Psoas muscle (tissue), 8 donors: ENCODE measurements around the gene POLE3. TPM values are rescaled to one million over a fixed set of nuclear protein-coding genes. Genes with fewer than 3 reads are reported as not detected.

Experiments
- ATAC-seq, 4 donors: fragments of 200-7000 bp; cut with Tn5 transposase; one replicate each; pipeline ENCODE4 v1.9.1; 2020; ENCODE audit warnings: moderate library complexity in 3 of 4, mild to moderate bottlenecking in 2 of 4
- DNase-seq, 2 donors: peaks; one replicate each; pipeline ENCODE4 v3.0.0-alpha.2; 2020
- H3K27ac ChIP-seq: fragments of 200-600 bp; one replicate; pipeline ENCODE4 v1.8.0; 2022
- H3K27me3 ChIP-seq, 3 donors: fragments of 200-600 bp in 1 of 3; one replicate each; pipeline versions ENCODE4 v1.6.1 to v1.8.0; 2013 to 2022; ENCODE audit warnings: low read length in 2 of 3, mild to moderate bottlenecking in 2 of 3, moderate library complexity in 1 of 3; ENCODE audit not compliant: insufficient read depth in 3 of 3
- H3K36me3 ChIP-seq, 2 donors: fragments of 200-600 bp in 1 of 2; one replicate each; pipeline versions ENCODE4 v1.6.1 to v1.8.0; 2013 to 2022; ENCODE audit warnings: low read depth in 1 of 2, mild to moderate bottlenecking in 1 of 2, moderate library complexity in 1 of 2; ENCODE audit not compliant: insufficient read depth in 1 of 2
- H3K4me1 ChIP-seq: fragments of 200-600 bp; one replicate; pipeline ENCODE4 v1.8.0; 2022
- H3K4me3 ChIP-seq: fragments of 200-600 bp; one replicate; pipeline ENCODE4 v1.8.0; 2022; ENCODE audit warnings: mild to moderate bottlenecking
- H3K9me3 ChIP-seq: fragments of 200-600 bp; one replicate; pipeline ENCODE4 v1.8.0; 2022
- whole genome bisulfite sequencing, 3 donors: extraction: QIAGEN DNeasy Blood & Tissue Kit; methylation state at CpG; one replicate each; pipeline versions ENCODE4 v1.1.6 to v1.1.7; 2013; 5-methylcytosine and 5-hydroxymethylcytosine counted together
- intact Hi-C, 2 donors: fragments of 100-400 bp; cut with DNase I; formaldehyde crosslinking; loops; one replicate each; pipeline versions ENCODE4 v1.11.0 to v1.14.2; 2022
- polyA plus RNA-seq, 3 donors: library from polyadenylated mRNA; stranded (reverse); fragments of 200-250 nt; gene quantifications; one replicate each; pipeline ENCODE4 v1.2.3, GENCODE V29; 2013
- total RNA-seq, 4 donors: library from RNA; stranded (reverse); fragmentation: NEBNext Ultra II Directional in 2 of 4; extraction: Animal tissue kit (Norgen Biotek cat#: 25700) in 2 of 4; gene quantifications; one replicate each; pipeline versions ENCODE4 v1.2.1 to v1.2.4, GENCODE V29; 2021 to 2023
- TF ChIP-seq, protein P1 (sequence below): fragments of 200-600 bp; IDR thresholded peaks from one replicate; pipeline ENCODE4 v1.8.0; 2022; ENCODE audit warnings: antibody characterized with exemption
- donor health status: healthy with polysubstance abuse.
- donor health status: DM: no; HTN: no; CAD: no; lungs with moderate emphysema.
- donor health status: Bipolar disorder and iron deficiency.
- donor health status: healthy.
- donor health status: DM: yes; HTN: yes; CAD: no.
- donor health status: DM: no; HTN: no; CAD: no.
- donor health status: DM: no; HTN: no; CAD: no.
- donor health status: DM: yes; HTN: yes; CAD: no.

Gene POLE3
- total and polyA plus RNA-seq, 7 donors: 29.8 to 173 (median 45.4) TPM

- no peak overlapping the region for H3K27ac ChIP-seq
- H3K4me3 ChIP-seq: no peak overlapping the region
- TF ChIP-seq, protein P1, sequence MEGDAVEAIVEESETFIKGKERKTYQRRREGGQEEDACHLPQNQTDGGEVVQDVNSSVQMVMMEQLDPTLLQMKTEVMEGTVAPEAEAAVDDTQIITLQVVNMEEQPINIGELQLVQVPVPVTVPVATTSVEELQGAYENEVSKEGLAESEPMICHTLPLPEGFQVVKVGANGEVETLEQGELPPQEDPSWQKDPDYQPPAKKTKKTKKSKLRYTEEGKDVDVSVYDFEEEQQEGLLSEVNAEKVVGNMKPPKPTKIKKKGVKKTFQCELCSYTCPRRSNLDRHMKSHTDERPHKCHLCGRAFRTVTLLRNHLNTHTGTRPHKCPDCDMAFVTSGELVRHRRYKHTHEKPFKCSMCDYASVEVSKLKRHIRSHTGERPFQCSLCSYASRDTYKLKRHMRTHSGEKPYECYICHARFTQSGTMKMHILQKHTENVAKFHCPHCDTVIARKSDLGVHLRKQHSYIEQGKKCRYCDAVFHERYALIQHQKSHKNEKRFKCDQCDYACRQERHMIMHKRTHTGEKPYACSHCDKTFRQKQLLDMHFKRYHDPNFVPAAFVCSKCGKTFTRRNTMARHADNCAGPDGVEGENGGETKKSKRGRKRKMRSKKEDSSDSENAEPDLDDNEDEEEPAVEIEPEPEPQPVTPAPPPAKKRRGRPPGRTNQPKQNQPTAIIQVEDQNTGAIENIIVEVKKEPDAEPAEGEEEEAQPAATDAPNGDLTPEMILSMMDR: no peak
- ATAC-seq: no peak
- intact Hi-C loops: no loop called here
- H3K4me1 ChIP-seq: no peaks in the 10 kb centered on the region
- H3K36me3 ChIP-seq: no peaks in the 10 kb centered on the region
- no peak for DNase-seq
- no peaks in the 10 kb centered on the region for H3K27me3 ChIP-seq
- H3K9me3 ChIP-seq: no peaks in the 10 kb centered on the region
These were observed 20.7 kb upstream of the POLE3 start for GRCh38 chr9:113431191-113431590.

DNA sequence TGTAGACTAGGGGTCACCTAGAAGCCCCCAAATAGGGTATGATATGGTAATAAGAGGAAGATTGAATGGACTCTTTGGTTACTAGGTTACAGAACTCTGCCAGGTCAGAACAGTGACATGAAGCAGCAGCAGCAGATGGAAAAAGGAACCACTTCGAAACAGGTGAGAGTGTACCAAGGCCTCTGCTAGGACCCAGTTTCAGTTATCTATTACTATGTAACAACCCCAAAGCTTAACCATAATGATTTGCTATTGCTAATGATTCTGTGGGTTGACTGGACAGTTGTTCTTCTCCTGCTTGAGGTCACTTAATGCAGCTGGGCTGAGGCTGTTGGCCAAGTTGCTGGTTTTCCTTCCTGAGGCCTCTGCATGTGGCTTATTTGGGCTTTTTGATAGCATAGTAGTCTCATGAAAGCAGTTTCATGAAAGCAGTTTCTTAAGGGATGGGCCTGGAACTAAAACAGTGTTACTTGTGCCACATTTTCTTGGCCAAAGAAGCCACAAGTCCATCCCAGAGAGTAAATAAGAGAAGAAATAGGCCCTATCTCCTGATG, 17.7 kb upstream of the POLE3 start:
- Histone ChIP-seq H3K9me3 (no peaks in the 10 kb centered on the region), H3K4me1 (no peaks in the 10 kb centered on the region), H3K27me3 (no peaks in the 10 kb centered on the region), H3K36me3 (no peaks in the 10 kb centered on the region), H3K4me3 (no peak overlapping the region), H3K27ac (no peak overlapping the region)
- ATAC-seq (no peak), DNase-seq (no peak)
- intact Hi-C loops: no loop called here
- 86 to 91% (median 91%) methylated on average over 1 of the region's 1 CpG for WGBS, 3 donors
- TF ChIP-seq, protein P1: no peak

- ATAC-seq (no peak), DNase-seq (no peak)
- TF ChIP-seq, protein P1: no peak
- intact Hi-C loops: no loop called here
- Histone ChIP-seq H3K4me1 (no peaks in the 10 kb centered on the region), H3K27me3 (no peaks in the 10 kb centered on the region), H3K36me3 (no peaks in the 10 kb centered on the region), H3K4me3 (no peak overlapping the region), H3K9me3 (no peaks in the 10 kb centered on the region), H3K27ac (no peak overlapping the region)
- 92 to 98% (median 97%) methylated on average over 2 of the region's 2 CpGs for WGBS, 3 donors
These were observed 17.2 kb upstream of the POLE3 start for GRCh38 chr9:113427629-113428028.

DNA sequence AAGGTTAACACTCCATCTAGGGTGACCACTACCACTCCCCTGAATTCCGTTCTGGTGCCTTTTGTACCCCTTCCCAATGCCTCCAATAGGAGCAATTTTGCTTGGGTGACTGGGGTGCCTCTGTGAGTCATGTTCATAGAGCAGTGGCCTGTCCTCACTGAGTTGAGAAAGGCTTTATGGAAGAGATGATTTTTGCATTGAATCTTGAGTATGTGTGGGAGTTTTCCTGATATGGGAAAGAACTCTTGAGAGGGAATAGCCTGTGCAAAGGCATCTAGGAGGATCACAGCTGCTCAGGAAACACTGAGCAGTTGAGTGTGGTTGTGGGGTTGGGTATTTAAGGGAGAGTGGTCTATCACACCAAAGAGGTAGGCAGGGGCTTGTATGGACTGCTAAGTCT, 16.2 kb upstream of the POLE3 start:
- no peak for ATAC-seq
- DNase-seq: no peak
- Histone ChIP-seq H3K9me3 (no peaks in the 10 kb centered on the region), H3K27me3 (no peaks in the 10 kb centered on the region), H3K36me3 (no peaks in the 10 kb centered on the region), H3K27ac (no peak overlapping the region), H3K4me1 (no peaks in the 10 kb centered on the region), H3K4me3 (no peak overlapping the region)
- WGBS, 3 donors: 57 to 86% (median 86%) methylated on average over 1 of the region's 1 CpG
- TF ChIP-seq, protein P1: no peak
- intact Hi-C loops: no loop called here

DNA sequence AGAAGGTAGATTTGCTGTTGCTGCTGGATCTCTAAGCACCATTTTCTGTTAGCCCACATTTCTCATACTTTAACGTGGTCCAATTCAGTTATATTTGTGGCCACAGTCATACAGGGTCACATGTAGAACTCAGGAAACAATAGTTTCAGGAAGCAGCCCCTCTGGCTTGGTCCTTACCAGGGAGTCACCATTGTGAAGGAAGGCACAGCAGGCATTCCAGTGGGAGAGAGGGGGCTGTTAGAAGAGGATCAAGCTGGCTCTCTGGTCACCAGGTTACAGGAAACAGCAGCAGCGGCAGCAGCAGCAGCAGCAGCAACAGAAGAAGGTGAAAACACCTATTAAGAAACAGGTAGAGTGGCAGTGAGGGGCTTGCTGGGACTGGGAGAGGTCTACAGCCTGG, 14.6 kb upstream of the POLE3 start:
- ATAC-seq (no peak), DNase-seq (no peak)
- TF ChIP-seq, protein P1: no peak
- Histone ChIP-seq H3K27me3 (no peaks in the 10 kb centered on the region), H3K9me3 (no peaks in the 10 kb centered on the region), H3K4me3 (no peak overlapping the region), H3K4me1 (no peaks in the 10 kb centered on the region), H3K27ac (no peak overlapping the region), H3K36me3 (no peaks in the 10 kb centered on the region)
- intact Hi-C loops: no loop called here
- 36 to 55% (median 55%) methylated on average over 2 of the region's 2 CpGs for WGBS, 3 donors
